ENCODE data around the gene C14orf93.
A peak's percentile ranks its signal among the peaks of the same experiment; 100 is the strongest.

Gene C14orf93

DNA sequence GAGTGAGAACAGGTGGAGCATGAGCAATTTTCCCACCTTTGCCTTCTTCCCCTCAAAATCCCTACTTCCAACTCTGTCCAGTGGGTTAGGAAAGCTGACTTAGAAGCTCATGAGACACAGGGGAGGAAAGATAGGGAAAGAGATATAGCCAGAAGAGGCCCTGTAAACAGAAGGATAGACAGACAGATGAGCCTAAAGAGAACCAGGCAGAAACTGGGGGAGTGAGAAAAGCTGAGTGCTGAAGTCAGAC lies 32.6 kb downstream of the C14orf93 start:
- peak overlapping the region; percentile 69 for H3K4me2 ChIP-seq (ENCODE audit: low read length)
- no peaks in the 10 kb centered on the region for H3K9me2 ChIP-seq (replicated peaks; ENCODE audit: control insufficient read depth, low read length)
- peaks cover 60% of the 10 kb centered on the region for H3K4me1 ChIP-seq (ENCODE audit: control insufficient read depth, low read length)
- H4K20me1 ChIP-seq (ENCODE audit: control insufficient read depth, insufficient read depth, low read depth, low read length): no peaks in the 10 kb centered on the region
- H3K9me3 ChIP-seq (ENCODE audit: control insufficient read depth, insufficient read depth, low read length): no peaks in the 10 kb centered on the region
- H3K27me3 ChIP-seq (ENCODE audit: control insufficient read depth, low read length): peaks cover 3% of the 10 kb centered on the region; the same call in 1 of the 2 replicates
- 0 out of 2 replicates have a peak, but pooled peaks cover 3% of the 10 kb centered on the region for H3K36me3 ChIP-seq (ENCODE audit: control insufficient read depth, low read length)
- no peaks in the 10 kb centered on the region for H3K79me2 ChIP-seq (ENCODE audit: control insufficient read depth, low read length)
- peak overlapping the region; percentile 44 for H3K27ac ChIP-seq (ENCODE audit: low read depth, low read length)
- peak overlapping the region; percentile 65 for H3K4me3 ChIP-seq (ENCODE audit: low read length)
- TF ChIP-seq, protein P1, sequence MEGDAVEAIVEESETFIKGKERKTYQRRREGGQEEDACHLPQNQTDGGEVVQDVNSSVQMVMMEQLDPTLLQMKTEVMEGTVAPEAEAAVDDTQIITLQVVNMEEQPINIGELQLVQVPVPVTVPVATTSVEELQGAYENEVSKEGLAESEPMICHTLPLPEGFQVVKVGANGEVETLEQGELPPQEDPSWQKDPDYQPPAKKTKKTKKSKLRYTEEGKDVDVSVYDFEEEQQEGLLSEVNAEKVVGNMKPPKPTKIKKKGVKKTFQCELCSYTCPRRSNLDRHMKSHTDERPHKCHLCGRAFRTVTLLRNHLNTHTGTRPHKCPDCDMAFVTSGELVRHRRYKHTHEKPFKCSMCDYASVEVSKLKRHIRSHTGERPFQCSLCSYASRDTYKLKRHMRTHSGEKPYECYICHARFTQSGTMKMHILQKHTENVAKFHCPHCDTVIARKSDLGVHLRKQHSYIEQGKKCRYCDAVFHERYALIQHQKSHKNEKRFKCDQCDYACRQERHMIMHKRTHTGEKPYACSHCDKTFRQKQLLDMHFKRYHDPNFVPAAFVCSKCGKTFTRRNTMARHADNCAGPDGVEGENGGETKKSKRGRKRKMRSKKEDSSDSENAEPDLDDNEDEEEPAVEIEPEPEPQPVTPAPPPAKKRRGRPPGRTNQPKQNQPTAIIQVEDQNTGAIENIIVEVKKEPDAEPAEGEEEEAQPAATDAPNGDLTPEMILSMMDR (IDR thresholded peaks at IDR 0.05; ENCODE audit: low read depth, low read length, poor library complexity, severe bottlenecking): no peak
- no peak for TF ChIP-seq EZH2phosphoT487 (IDR thresholded peaks at IDR 0.05; ENCODE audit: borderline replicate concordance, low read length)
- H3F3A ChIP-seq (ENCODE audit: control insufficient read depth, insufficient read depth): 0 out of 2 replicates have a peak, but pooled peaks cover 9% of the 10 kb centered on the region

- no peaks in the 10 kb centered on the region for H3K9me2 ChIP-seq (replicated peaks; ENCODE audit: control insufficient read depth, low read length)
- H3K36me3 ChIP-seq (ENCODE audit: control insufficient read depth, low read length): 0 out of 2 replicates have a peak, but pooled peaks cover 3% of the 10 kb centered on the region
- no peaks in the 10 kb centered on the region for H4K20me1 ChIP-seq (ENCODE audit: control insufficient read depth, insufficient read depth, low read depth, low read length)
- H3K9me3 ChIP-seq (ENCODE audit: control insufficient read depth, insufficient read depth, low read length): no peaks in the 10 kb centered on the region
- TF ChIP-seq EZH2phosphoT487 (IDR thresholded peaks at IDR 0.05; ENCODE audit: borderline replicate concordance, low read length): no peak
- TF ChIP-seq, protein P1 (IDR thresholded peaks at IDR 0.05; ENCODE audit: low read depth, low read length, poor library complexity, severe bottlenecking): no peak
- peaks cover 56% of the 10 kb centered on the region for H3K4me1 ChIP-seq (ENCODE audit: control insufficient read depth, low read length)
- peak overlapping the region; percentile 69 for H3K4me2 ChIP-seq (ENCODE audit: low read length)
- H3K27ac ChIP-seq (ENCODE audit: low read depth, low read length): peak overlapping the region; percentile 44
- no peaks in the 10 kb centered on the region for H3K79me2 ChIP-seq (ENCODE audit: control insufficient read depth, low read length)
- 0 out of 2 replicates have a peak, but pooled peaks cover 9% of the 10 kb centered on the region for H3F3A ChIP-seq (ENCODE audit: control insufficient read depth, insufficient read depth)
- H3K4me3 ChIP-seq (ENCODE audit: low read length): peak overlapping the region; percentile 65
- H3K27me3 ChIP-seq (ENCODE audit: control insufficient read depth, low read length): peaks cover 3% of the 10 kb centered on the region; the same call in 1 of the 2 replicates
Measured at GRCh38 chr14:22976620-22977433, 33.1 kb downstream of the C14orf93 start.

DNA sequence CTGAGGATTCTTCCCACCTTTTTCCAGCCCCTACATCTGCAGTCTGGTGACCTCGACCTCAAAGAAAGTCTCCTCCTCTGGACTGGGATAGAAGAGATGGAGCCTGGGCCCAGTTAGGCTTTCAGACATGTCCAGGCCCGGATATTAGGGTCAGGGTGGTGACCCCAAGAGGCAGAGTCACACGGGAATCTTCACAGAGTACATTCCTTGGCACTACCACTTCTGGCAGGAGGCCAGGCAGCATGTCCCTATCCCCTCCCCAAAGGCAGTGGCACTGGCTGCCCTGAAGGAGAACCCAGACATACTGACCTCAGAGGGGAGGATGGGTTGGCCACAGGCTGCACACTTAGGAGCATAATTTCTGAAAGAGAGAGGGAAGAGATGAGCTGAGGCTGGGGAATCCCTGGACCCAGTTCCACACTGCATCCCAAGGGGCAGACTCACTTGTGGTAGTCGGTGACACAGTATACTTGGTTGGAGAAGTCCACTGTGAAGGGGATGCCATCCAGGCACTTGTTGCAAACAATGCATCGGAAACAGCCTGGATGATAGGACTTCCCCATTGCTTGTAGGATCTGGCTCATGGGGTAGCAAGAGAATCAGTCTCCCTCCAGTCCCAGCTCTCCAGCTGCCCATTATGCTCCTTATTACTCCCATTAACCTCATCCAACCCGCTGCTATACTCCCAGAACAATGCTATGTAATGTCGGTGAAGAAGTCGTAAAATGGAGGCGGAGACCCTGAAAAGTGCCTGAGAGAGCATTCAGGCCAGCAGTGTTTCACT lies 35.2 kb downstream of the C14orf93 start:
- Histone ChIP-seq H3K27me3 (ENCODE audit: control insufficient read depth, low read length) (no peaks in the 10 kb centered on the region), H3K9me3 (ENCODE audit: control insufficient read depth, insufficient read depth, low read length) (no peaks in the 10 kb centered on the region), H3K36me3 (ENCODE audit: control insufficient read depth, low read length) (0 out of 2 replicates have a peak, but pooled peaks cover 3% of the 10 kb centered on the region), H3F3A (ENCODE audit: control insufficient read depth, insufficient read depth) (0 out of 2 replicates have a peak, but pooled peaks cover 6% of the 10 kb centered on the region), H3K9me2 (replicated peaks; ENCODE audit: control insufficient read depth, low read length) (no peaks in the 10 kb centered on the region), H3K4me1 (ENCODE audit: control insufficient read depth, low read length) (peaks cover 39% of the 10 kb centered on the region), H3K4me3 (ENCODE audit: low read length) (no peak overlapping the region), H3K79me2 (ENCODE audit: control insufficient read depth, low read length) (no peaks in the 10 kb centered on the region), H4K20me1 (ENCODE audit: control insufficient read depth, insufficient read depth, low read depth, low read length) (no peaks in the 10 kb centered on the region), H3K4me2 (ENCODE audit: low read length) (no peak overlapping the region), H3K27ac (ENCODE audit: low read depth, low read length) (no peak overlapping the region)
- TF ChIP-seq EZH2phosphoT487 (IDR thresholded peaks at IDR 0.05; ENCODE audit: borderline replicate concordance, low read length): no peak
- TF ChIP-seq, protein P1 (IDR thresholded peaks at IDR 0.05; ENCODE audit: low read depth, low read length, poor library complexity, severe bottlenecking): no peak
